Measurements from ENCODE around the gene MARCHF11. TPM values are rescaled to one million over a fixed set of nuclear protein-coding genes. Genes with fewer than 3 reads are reported as not detected.

MARCHF11 gene
- total and polyA plus RNA-seq, 2 of the 8 experiments (the other 6 are each of a cell fraction or from before 2014, with no cell fraction given) = 0.27 to 0.82 TPM

- TF ChIP-seq RNF2 (IDR thresholded peaks at IDR 0.05; ENCODE audit: borderline replicate concordance, low read depth, low read length, missing control alignments, poor library complexity, severe bottlenecking) (no peak), BRCA1 (IDR thresholded peaks at IDR 0.05; ENCODE audit: low read depth, low read length) (no peak)
Measured at GRCh38 chr5:16082982-16083381, 96.6 kb downstream of the MARCHF11 start (continued).

All from H1 (cell line).